ENCODE measurements around the gene CSNK2B. TPM values are rescaled to one million over a fixed set of nuclear protein-coding genes. Genes with fewer than 3 reads are reported as not detected.

CSNK2B gene
- total RNA-seq, 2 donors from 2014 or later = 155 to 171 TPM

DNA sequence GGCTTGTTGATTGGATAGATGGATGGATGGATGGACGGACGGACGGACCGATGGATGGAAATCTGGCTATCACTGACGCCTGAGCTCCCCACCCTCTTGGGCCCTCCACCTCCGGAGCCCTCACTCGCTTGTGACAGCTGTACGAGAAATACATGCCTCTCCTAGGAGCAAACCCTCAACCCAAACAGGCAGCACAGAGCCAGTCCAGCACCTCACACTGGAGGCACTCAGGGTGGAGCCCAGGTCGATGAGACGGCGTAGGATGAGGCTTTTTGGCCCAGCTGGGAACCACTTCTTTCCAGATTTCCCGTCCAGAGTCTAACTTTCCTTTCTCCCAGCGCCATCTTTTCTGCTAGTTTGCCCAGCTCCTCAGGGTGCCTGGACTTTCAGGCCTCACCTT is 17.7 kb downstream of the CSNK2B start:
- Mint-ChIP-seq H3K4me3 (peak overlapping the region; percentile 67), H3K27me3 (ENCODE audit: insufficient read depth) (peaks cover 17% of the 10 kb centered on the region), H3K9me3 (no peaks in the 10 kb centered on the region), H3K4me1 (peaks cover 22% of the 10 kb centered on the region), H3K27ac (peak overlapping the region; percentile 95), H3K36me3 (ENCODE audit: low read depth) (peaks cover 35% of the 10 kb centered on the region)
- Histone ChIP-seq H3K9me3 (ENCODE audit: control insufficient read depth, low read length) (no peaks in the 10 kb centered on the region), H3K9ac (ENCODE audit: extremely low read depth, low read length, poor library complexity, severe bottlenecking) (no peak overlapping the region), H3K36me3 (ENCODE audit: control insufficient read depth, insufficient read depth, low read length) (peaks cover 35% of the 10 kb centered on the region), H3K27me3 (ENCODE audit: control insufficient read depth, insufficient read depth, low read length, poor library complexity, severe bottlenecking) (peaks cover 7% of the 10 kb centered on the region), H3K27ac (ENCODE audit: low read depth, low read length) (no peak overlapping the region), H3K4me3 (ENCODE audit: low read length) (peak overlapping the region; percentile 57), H3K4me1 (ENCODE audit: control insufficient read depth, insufficient read depth, low read length) (peaks cover 7% of the 10 kb centered on the region)
- 82 to 85% methylated on average over 5 to 13 of the region's 13 CpGs for WGBS, 2 experiments (ENCODE audit: insufficient coverage in 1 of 2, insufficient read length in 1 of 2)
- TF ChIP-seq, protein P1, sequence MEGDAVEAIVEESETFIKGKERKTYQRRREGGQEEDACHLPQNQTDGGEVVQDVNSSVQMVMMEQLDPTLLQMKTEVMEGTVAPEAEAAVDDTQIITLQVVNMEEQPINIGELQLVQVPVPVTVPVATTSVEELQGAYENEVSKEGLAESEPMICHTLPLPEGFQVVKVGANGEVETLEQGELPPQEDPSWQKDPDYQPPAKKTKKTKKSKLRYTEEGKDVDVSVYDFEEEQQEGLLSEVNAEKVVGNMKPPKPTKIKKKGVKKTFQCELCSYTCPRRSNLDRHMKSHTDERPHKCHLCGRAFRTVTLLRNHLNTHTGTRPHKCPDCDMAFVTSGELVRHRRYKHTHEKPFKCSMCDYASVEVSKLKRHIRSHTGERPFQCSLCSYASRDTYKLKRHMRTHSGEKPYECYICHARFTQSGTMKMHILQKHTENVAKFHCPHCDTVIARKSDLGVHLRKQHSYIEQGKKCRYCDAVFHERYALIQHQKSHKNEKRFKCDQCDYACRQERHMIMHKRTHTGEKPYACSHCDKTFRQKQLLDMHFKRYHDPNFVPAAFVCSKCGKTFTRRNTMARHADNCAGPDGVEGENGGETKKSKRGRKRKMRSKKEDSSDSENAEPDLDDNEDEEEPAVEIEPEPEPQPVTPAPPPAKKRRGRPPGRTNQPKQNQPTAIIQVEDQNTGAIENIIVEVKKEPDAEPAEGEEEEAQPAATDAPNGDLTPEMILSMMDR (conservative IDR thresholded peaks at IDR 0.05) = no peak
- DNase-seq = no peak

DNA sequence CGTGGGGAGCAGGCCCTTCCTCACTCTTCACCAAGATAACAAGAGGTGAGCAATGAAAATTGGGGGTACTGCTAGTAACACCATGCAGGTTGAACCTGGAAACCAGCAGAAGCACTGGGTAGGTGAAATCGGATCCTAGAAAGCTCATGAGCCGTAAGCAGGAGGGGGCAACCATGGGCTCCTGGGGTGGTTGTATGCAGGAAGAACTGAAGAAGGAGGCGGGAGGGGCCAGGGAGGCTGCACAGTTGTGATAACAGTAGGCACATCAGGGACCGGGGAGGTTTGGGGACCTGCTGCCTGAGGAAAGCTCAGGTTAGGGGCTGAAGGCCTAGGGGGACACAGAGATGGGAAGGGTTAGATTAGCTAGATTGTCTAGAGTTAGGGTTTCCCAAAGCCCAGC is 20.6 kb downstream of the CSNK2B start:
- TF ChIP-seq, protein P1 (conservative IDR thresholded peaks at IDR 0.05) = no peak
- H3K36me3 ChIP-seq (ENCODE audit: control insufficient read depth, insufficient read depth, low read length) = peaks cover 53% of the 10 kb centered on the region
- no peaks in the 10 kb centered on the region for H3K9me3 ChIP-seq (ENCODE audit: control insufficient read depth, low read length)
- H3K27ac ChIP-seq (ENCODE audit: low read depth, low read length) = no peak overlapping the region
- WGBS, 2 experiments (ENCODE audit: insufficient coverage in 1 of 2, insufficient read length in 1 of 2) = 93 to 97% methylated on average over 3 to 5 of the region's 5 CpGs
- H3K4me1 ChIP-seq (ENCODE audit: control insufficient read depth, insufficient read depth, low read length) = peaks cover 13% of the 10 kb centered on the region
- no peak overlapping the region for H3K27ac Mint-ChIP-seq
- DNase-seq = no peak
- H3K4me3 ChIP-seq (ENCODE audit: low read length) = no peak overlapping the region
- H3K9ac ChIP-seq (ENCODE audit: extremely low read depth, low read length, poor library complexity, severe bottlenecking) = no peak overlapping the region
- peaks cover 10% of the 10 kb centered on the region for H3K27me3 Mint-ChIP-seq (ENCODE audit: insufficient read depth)
- H3K36me3 Mint-ChIP-seq (ENCODE audit: low read depth) = peaks cover 53% of the 10 kb centered on the region
- no peak overlapping the region for H3K4me3 Mint-ChIP-seq
- H3K4me1 Mint-ChIP-seq = peaks cover 24% of the 10 kb centered on the region
- H3K9me3 Mint-ChIP-seq = no peaks in the 10 kb centered on the region
- peaks cover 5% of the 10 kb centered on the region for H3K27me3 ChIP-seq (ENCODE audit: control insufficient read depth, insufficient read depth, low read length, poor library complexity, severe bottlenecking)

DNA sequence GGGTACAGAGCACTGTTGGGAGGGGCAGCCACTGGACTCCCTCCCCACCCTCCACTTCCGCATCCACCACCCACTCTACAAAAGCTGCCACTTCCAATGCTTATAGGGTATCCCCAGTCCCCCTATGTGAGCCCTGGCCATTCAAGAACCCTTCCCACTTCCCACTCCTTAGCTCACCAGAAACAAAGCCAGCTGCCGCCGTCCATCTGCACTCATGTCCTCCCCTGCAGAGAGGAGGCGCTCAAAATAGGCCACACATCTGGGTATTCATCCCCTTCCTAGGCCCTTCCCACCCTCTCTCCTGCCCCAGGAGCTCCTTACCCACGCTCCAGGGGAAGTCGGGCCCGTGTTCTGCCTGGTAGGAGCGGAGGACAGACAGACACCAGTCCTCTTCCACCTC is 21.4 kb downstream of the CSNK2B start:
- no peak overlapping the region for H3K27ac Mint-ChIP-seq
- Histone ChIP-seq H3K36me3 (ENCODE audit: control insufficient read depth, insufficient read depth, low read length) (peaks cover 60% of the 10 kb centered on the region), H3K4me1 (ENCODE audit: control insufficient read depth, insufficient read depth, low read length) (peaks cover 13% of the 10 kb centered on the region), H3K27ac (ENCODE audit: low read depth, low read length) (no peak overlapping the region), H3K9ac (ENCODE audit: extremely low read depth, low read length, poor library complexity, severe bottlenecking) (no peak overlapping the region), H3K9me3 (ENCODE audit: control insufficient read depth, low read length) (no peaks in the 10 kb centered on the region), H3K27me3 (ENCODE audit: control insufficient read depth, insufficient read depth, low read length, poor library complexity, severe bottlenecking) (no peaks in the 10 kb centered on the region), H3K4me3 (ENCODE audit: low read length) (no peak overlapping the region)
- WGBS, 2 experiments (ENCODE audit: insufficient coverage in 1 of 2, insufficient read length in 1 of 2) = 83 to 91% methylated on average over 1 to 8 of the region's 8 CpGs
- peaks cover 55% of the 10 kb centered on the region for H3K36me3 Mint-ChIP-seq (ENCODE audit: low read depth)
- no peak overlapping the region for H3K4me3 Mint-ChIP-seq
- peaks cover 2% of the 10 kb centered on the region for H3K27me3 Mint-ChIP-seq (ENCODE audit: insufficient read depth)
- no peak for DNase-seq
- TF ChIP-seq, protein P1 (conservative IDR thresholded peaks at IDR 0.05) = no peak
- H3K9me3 Mint-ChIP-seq = no peaks in the 10 kb centered on the region
- H3K4me1 Mint-ChIP-seq = peaks cover 22% of the 10 kb centered on the region

All from endodermal cell (in vitro differentiated cells).